HepG2 (cell line): Measurements from ENCODE around the gene NUBPL. TPM values are rescaled to one million over a fixed set of nuclear protein-coding genes. Genes with fewer than 3 reads are reported as not detected.

Experiments
- ARNT ChIP-seq: fragments of 450-650 bp; IDR thresholded peaks from 2 replicates; pipeline ENCODE4 v1.6.1; 2017
- HOXA5 ChIP-seq: sonication (generic); formaldehyde crosslinking; IDR thresholded peaks from 2 replicates; pipeline ENCODE4 v1.4.0; 2020; ENCODE audit warnings: missing genetic modification reagents
- IKZF4 ChIP-seq: sonication (generic); formaldehyde crosslinking; IDR thresholded peaks from 2 replicates; pipeline ENCODE4 v1.5.1; 2020; ENCODE audit warnings: borderline replicate concordance, mild to moderate bottlenecking, low read depth, missing genetic modification reagents; ENCODE audit errors: not compliant biosample characterization
- MTF2 ChIP-seq: sonication (generic); formaldehyde crosslinking; IDR thresholded peaks from 2 replicates; pipeline ENCODE4 v1.5.0; 2020; ENCODE audit warnings: missing genetic modification reagents, borderline replicate concordance
- SMARCE1 ChIP-seq: fragments of 450-650 bp; IDR thresholded peaks from 2 replicates; pipeline ENCODE4 v1.6.1; 2017; ENCODE audit warnings: borderline replicate concordance
- SP4 ChIP-seq: sonication (generic); formaldehyde crosslinking; IDR thresholded peaks from 2 replicates; pipeline ENCODE4 v1.8.1; 2023; ENCODE audit warnings: mild to moderate bottlenecking, missing genetic modification reagents
- SYNCRIP ChIP-seq: fragments of 200-400 bp; formaldehyde crosslinking; IDR thresholded peaks from 2 replicates; pipeline ENCODE4 v1.6.1; 2018; ENCODE audit warnings: mild to moderate bottlenecking, low read depth, low read length; ENCODE audit not compliant: insufficient read depth
- ZFAT ChIP-seq: sonication (generic); formaldehyde crosslinking; conservative IDR thresholded peaks from 2 replicates; pipeline ENCODE4 v1.8.1; 2023; ENCODE audit warnings: missing genetic modification reagents, inconsistent platforms
- ZFYVE20 ChIP-seq: sonication (generic); formaldehyde crosslinking; IDR thresholded peaks from 2 replicates; pipeline ENCODE4 v1.8.0; 2023; ENCODE audit warnings: low read depth, mild to moderate bottlenecking, moderate library complexity, missing genetic modification reagents, borderline replicate concordance
- polyA plus RNA-seq, 8 experiments: library from polyadenylated mRNA; depleted of rRNA in 3 of 8; stranded (reverse) in 7 of 8; unstranded in 1 of 8; fragments of >200 nt; fragmentation: Illumina TruSeq in 4 of 8; extraction: Trizol in 4 of 8; gene quantifications; 2 replicates each; pipeline versions ENCODE4 v1.2.1 to v1.2.3, GENCODE V29; 2011 to 2016; ENCODE audit warnings: low read depth in 4 of 8, missing spikeins in 1 of 8, mixed read lengths in 1 of 8; ENCODE audit not compliant: insufficient read depth in 1 of 8
- total RNA-seq, 5 experiments: library from RNA; depleted of rRNA; stranded (reverse); fragments of >200 nt; fragmentation: Illumina TruSeq; extraction: Trizol; gene quantifications; 2 replicates each; pipeline ENCODE4 v1.2.3, GENCODE V29; 2016; ENCODE audit warnings: low read depth in 1 of 5
- TF ChIP-seq, protein P1 (sequence below), 2 experiments: fragments of 450-650 bp in 1 of 2; sonication (generic) in 1 of 2; formaldehyde crosslinking in 1 of 2; IDR thresholded peaks; 2 replicates each; pipeline versions ENCODE4 v1.6.1 to v1.8.0; 2016 to 2022; ENCODE audit warnings: antibody characterized with exemption in 1 of 2, mild to moderate bottlenecking in 1 of 2, missing genetic modification reagents in 1 of 2
- TF ChIP-seq, protein P2 (sequence below): sonication (generic); formaldehyde crosslinking; IDR thresholded peaks from 2 replicates; pipeline ENCODE4 v1.4.0; 2020; ENCODE audit warnings: low read depth, mild to moderate bottlenecking, missing genetic modification reagents
- TF ChIP-seq, protein P3 (sequence below): sonication (generic); formaldehyde crosslinking; IDR thresholded peaks from 2 replicates; pipeline ENCODE4 v1.8.0; 2022; ENCODE audit warnings: mild to moderate bottlenecking, missing genetic modification reagents, moderate library complexity
- TF ChIP-seq, protein P4 (sequence below): sonication (generic); formaldehyde crosslinking; IDR thresholded peaks from 2 replicates; pipeline ENCODE4 v1.9.0; 2021; ENCODE audit warnings: missing genetic modification reagents, mild to moderate bottlenecking, borderline replicate concordance
- TF ChIP-seq, protein P5 (sequence below): sonication (generic); formaldehyde crosslinking; conservative IDR thresholded peaks from 2 replicates; pipeline ENCODE4 v1.4.0; 2020; ENCODE audit warnings: missing genetic modification reagents

NUBPL gene
- total and polyA plus RNA-seq, 2 of the 13 experiments (the other 11 are each of a cell fraction or from before 2014, with no cell fraction given), result 21.3 to 44.1 TPM

DNA sequence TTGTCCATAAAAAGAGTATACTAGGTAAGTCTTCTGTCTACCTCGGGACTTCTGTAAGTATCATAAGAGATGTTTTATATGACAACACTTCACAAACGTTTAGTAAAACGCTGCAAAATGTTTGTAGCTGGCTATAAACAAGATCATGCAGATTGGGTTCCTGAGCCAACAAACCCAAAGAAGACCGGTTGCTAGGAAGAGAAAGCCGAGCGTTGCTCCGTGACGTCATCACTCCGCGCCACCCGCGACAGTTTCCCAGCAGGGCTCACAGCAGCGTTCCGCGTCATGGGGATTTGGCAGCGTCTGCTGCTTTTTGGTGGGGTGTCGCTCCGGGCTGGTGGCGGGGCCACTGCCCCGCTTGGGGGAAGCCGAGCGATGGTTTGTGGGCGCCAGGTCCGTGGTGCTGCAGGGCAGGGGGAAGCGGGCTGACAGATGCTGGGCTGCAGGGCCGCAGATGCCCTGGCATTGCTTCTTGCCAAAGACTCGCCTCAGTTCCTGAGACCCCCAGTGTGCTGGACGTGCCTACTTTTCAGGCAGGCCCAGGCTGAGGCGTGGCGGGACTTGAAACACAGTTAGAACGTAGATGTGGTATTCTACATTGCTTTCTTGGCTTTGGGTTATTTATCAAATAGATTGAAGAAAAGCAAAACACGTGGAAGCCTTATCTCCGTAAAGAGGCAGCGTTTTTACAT is at the start of gene NUBPL (continued):
- TF ChIP-seq, protein P1, sequence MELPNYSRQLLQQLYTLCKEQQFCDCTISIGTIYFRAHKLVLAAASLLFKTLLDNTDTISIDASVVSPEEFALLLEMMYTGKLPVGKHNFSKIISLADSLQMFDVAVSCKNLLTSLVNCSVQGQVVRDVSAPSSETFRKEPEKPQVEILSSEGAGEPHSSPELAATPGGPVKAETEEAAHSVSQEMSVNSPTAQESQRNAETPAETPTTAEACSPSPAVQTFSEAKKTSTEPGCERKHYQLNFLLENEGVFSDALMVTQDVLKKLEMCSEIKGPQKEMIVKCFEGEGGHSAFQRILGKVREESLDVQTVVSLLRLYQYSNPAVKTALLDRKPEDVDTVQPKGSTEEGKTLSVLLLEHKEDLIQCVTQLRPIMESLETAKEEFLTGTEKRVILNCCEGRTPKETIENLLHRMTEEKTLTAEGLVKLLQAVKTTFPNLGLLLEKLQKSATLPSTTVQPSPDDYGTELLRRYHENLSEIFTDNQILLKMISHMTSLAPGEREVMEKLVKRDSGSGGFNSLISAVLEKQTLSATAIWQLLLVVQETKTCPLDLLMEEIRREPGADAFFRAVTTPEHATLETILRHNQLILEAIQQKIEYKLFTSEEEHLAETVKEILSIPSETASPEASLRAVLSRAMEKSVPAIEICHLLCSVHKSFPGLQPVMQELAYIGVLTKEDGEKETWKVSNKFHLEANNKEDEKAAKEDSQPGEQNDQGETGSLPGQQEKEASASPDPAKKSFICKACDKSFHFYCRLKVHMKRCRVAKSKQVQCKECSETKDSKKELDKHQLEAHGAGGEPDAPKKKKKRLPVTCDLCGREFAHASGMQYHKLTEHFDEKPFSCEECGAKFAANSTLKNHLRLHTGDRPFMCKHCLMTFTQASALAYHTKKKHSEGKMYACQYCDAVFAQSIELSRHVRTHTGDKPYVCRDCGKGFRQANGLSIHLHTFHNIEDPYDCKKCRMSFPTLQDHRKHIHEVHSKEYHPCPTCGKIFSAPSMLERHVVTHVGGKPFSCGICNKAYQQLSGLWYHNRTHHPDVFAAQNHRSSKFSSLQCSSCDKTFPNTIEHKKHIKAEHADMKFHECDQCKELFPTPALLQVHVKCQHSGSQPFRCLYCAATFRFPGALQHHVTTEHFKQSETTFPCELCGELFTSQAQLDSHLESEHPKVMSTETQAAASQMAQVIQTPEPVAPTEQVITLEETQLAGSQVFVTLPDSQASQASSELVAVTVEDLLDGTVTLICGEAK (IDR thresholded peaks at IDR 0.05), result no peak
- TF ChIP-seq, protein P1 (CRISPR knock-in tag; IDR thresholded peaks at IDR 0.05), result peak; percentile 95; the same call in 1 of the 2 replicates
- TF ChIP-seq HOXA5 (CRISPR knock-in tag), result peak; percentile 91; the same call in 1 of the 2 replicates
- TF ChIP-seq, protein P2, sequence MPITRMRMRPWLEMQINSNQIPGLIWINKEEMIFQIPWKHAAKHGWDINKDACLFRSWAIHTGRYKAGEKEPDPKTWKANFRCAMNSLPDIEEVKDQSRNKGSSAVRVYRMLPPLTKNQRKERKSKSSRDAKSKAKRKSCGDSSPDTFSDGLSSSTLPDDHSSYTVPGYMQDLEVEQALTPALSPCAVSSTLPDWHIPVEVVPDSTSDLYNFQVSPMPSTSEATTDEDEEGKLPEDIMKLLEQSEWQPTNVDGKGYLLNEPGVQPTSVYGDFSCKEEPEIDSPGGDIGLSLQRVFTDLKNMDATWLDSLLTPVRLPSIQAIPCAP (CRISPR knock-in tag), result no peak
- TF ChIP-seq IKZF4 (CRISPR knock-in tag), result peak; percentile 84
- TF ChIP-seq, protein P3, sequence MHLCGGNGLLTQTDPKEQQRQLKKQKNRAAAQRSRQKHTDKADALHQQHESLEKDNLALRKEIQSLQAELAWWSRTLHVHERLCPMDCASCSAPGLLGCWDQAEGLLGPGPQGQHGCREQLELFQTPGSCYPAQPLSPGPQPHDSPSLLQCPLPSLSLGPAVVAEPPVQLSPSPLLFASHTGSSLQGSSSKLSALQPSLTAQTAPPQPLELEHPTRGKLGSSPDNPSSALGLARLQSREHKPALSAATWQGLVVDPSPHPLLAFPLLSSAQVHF (CRISPR knock-in tag), result no peak
- TF ChIP-seq, protein P4, sequence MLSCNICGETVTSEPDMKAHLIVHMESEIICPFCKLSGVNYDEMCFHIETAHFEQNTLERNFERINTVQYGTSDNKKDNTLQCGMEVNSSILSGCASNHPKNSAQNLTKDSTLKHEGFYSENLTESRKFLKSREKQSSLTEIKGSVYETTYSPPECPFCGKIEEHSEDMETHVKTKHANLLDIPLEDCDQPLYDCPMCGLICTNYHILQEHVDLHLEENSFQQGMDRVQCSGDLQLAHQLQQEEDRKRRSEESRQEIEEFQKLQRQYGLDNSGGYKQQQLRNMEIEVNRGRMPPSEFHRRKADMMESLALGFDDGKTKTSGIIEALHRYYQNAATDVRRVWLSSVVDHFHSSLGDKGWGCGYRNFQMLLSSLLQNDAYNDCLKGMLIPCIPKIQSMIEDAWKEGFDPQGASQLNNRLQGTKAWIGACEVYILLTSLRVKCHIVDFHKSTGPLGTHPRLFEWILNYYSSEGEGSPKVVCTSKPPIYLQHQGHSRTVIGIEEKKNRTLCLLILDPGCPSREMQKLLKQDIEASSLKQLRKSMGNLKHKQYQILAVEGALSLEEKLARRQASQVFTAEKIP (CRISPR knock-in tag), result no peak
- no peak for TF ChIP-seq ZFAT (CRISPR knock-in tag)
- 0 out of 2 replicates have a peak, but pooled peaks have one; percentile 27 for TF ChIP-seq ZFYVE20 (CRISPR knock-in tag)
- TF ChIP-seq, protein P5, sequence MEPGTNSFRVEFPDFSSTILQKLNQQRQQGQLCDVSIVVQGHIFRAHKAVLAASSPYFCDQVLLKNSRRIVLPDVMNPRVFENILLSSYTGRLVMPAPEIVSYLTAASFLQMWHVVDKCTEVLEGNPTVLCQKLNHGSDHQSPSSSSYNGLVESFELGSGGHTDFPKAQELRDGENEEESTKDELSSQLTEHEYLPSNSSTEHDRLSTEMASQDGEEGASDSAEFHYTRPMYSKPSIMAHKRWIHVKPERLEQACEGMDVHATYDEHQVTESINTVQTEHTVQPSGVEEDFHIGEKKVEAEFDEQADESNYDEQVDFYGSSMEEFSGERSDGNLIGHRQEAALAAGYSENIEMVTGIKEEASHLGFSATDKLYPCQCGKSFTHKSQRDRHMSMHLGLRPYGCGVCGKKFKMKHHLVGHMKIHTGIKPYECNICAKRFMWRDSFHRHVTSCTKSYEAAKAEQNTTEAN (CRISPR knock-in tag), result peak; percentile 72
- no peak for TF ChIP-seq ARNT
- no peak for TF ChIP-seq SMARCE1
- TF ChIP-seq MTF2 (CRISPR knock-in tag), result peak; percentile 56; the same call in 1 of the 2 replicates
- no peak for TF ChIP-seq SYNCRIP
- peak; percentile 85 for TF ChIP-seq SP4 (CRISPR knock-in tag)
